ENCODE results near the gene PLBD2.

The PLBD2 gene

GRCh38 chr12:113369391-113369985, 11.1 kb downstream of the PLBD2 start:
- 100% methylated on average over 2 of the region's 6 CpGs for WGBS (ENCODE audit: insufficient coverage)
- DNase-seq: no peak
- no peak overlapping the region for H3K27ac ChIP-seq (ENCODE audit: insufficient read depth in 1 of 2, low read depth in 1 of 2, low read length in 2 of 2, poor library complexity in 1 of 2, severe bottlenecking in 2 of 2)
- no peak overlapping the region for H3K4me3 ChIP-seq (ENCODE audit: control insufficient read depth in 1 of 7, extremely low read depth in 1 of 7, insufficient read depth in 4 of 7, low read depth in 2 of 7, low read length in 6 of 7)
- H3K4me1 ChIP-seq (ENCODE audit: control extremely low read depth in 1 of 4, control insufficient read depth in 4 of 4, insufficient read depth in 4 of 4, low read length in 3 of 4): no peaks in the 10 kb centered on the region
- POLR2A ChIA-PET: no interaction called here
- CTCF ChIA-PET: interaction anchor here (1.1 to 1.4 kb wide), 2 partner anchors 11 to 56 kb away, joined by 3 read pairs; no protein-coding TSS in a partner anchor
- no peaks in the 10 kb centered on the region for H3K9me3 ChIP-seq (ENCODE audit: control extremely low read depth in 1 of 5, control insufficient read depth in 4 of 5, insufficient read depth in 2 of 5, low read depth in 1 of 5, low read length in 4 of 5)
- no peaks in the 10 kb centered on the region for H3K27me3 ChIP-seq (replicated peaks in 2 of 5; ENCODE audit: control insufficient read depth in 4 of 5, insufficient read depth in 5 of 5, low read length in 4 of 5)
- H3K36me3 ChIP-seq (ENCODE audit: control insufficient read depth in 4 of 4, insufficient read depth in 4 of 4, low read length in 3 of 4): peaks cover 0 to 5% (median 2%) of the 10 kb centered on the region in 4 experiments

- H3K27ac ChIP-seq (ENCODE audit: insufficient read depth in 1 of 2, low read depth in 1 of 2, low read length in 2 of 2, poor library complexity in 1 of 2, severe bottlenecking in 2 of 2): no peak overlapping the region
- no peaks in the 10 kb centered on the region for H3K9me3 ChIP-seq (ENCODE audit: control extremely low read depth in 1 of 5, control insufficient read depth in 4 of 5, insufficient read depth in 2 of 5, low read depth in 1 of 5, low read length in 4 of 5)
- no peaks in the 10 kb centered on the region for H3K4me1 ChIP-seq (ENCODE audit: control extremely low read depth in 1 of 4, control insufficient read depth in 4 of 4, insufficient read depth in 4 of 4, low read length in 3 of 4)
- ChIA-PET POLR2A (no interaction called here), CTCF (interaction anchor here (1.1 to 1.2 kb wide), 3 partner anchors 12 to 37 kb away, joined by 3 to 4 read pairs (median 3); no protein-coding TSS in a partner anchor)
- H3K4me3 ChIP-seq (ENCODE audit: control insufficient read depth in 1 of 7, extremely low read depth in 1 of 7, insufficient read depth in 4 of 7, low read depth in 2 of 7, low read length in 6 of 7): no peak overlapping the region
- no peaks in the 10 kb centered on the region for H3K27me3 ChIP-seq (replicated peaks in 2 of 5; ENCODE audit: control insufficient read depth in 4 of 5, insufficient read depth in 5 of 5, low read length in 4 of 5)
- DNase-seq: no peak
- 89% methylated on average over 6 of the region's 7 CpGs for WGBS (ENCODE audit: insufficient coverage)
- peaks cover 0 to 16% (median 6%) of the 10 kb centered on the region in 4 experiments for H3K36me3 ChIP-seq (ENCODE audit: control insufficient read depth in 4 of 4, insufficient read depth in 4 of 4, low read length in 3 of 4)
Observed at GRCh38 chr12:113370923-113371682, 12.7 kb downstream of the PLBD2 start.

GRCh38 chr12:113371808-113372207, 13.4 kb downstream of the PLBD2 start:
- peaks cover 0 to 19% (median 6%) of the 10 kb centered on the region in 4 experiments for H3K36me3 ChIP-seq (ENCODE audit: control insufficient read depth in 4 of 4, insufficient read depth in 4 of 4, low read length in 3 of 4)
- WGBS (ENCODE audit: insufficient coverage): 100% methylated on average over 6 of the region's 6 CpGs

GRCh38 chr12:113372371-113372770, 14.0 kb downstream of the PLBD2 start:
- peaks cover 0 to 19% (median 6%) of the 10 kb centered on the region in 4 experiments for H3K36me3 ChIP-seq (ENCODE audit: control insufficient read depth in 4 of 4, insufficient read depth in 4 of 4, low read length in 3 of 4)
- H3K4me3 ChIP-seq (ENCODE audit: control insufficient read depth in 1 of 7, extremely low read depth in 1 of 7, insufficient read depth in 4 of 7, low read depth in 2 of 7, low read length in 6 of 7): no peak overlapping the region
- H3K27ac ChIP-seq (ENCODE audit: insufficient read depth in 1 of 2, low read depth in 1 of 2, low read length in 2 of 2, poor library complexity in 1 of 2, severe bottlenecking in 2 of 2): no peak overlapping the region
- no peaks in the 10 kb centered on the region for H3K4me1 ChIP-seq (ENCODE audit: control extremely low read depth in 1 of 4, control insufficient read depth in 4 of 4, insufficient read depth in 4 of 4, low read length in 3 of 4)
- POLR2A ChIA-PET: no interaction called here
- WGBS (ENCODE audit: insufficient coverage): 97% methylated on average over 3 of the region's 9 CpGs
- H3K9me3 ChIP-seq (ENCODE audit: control extremely low read depth in 1 of 5, control insufficient read depth in 4 of 5, insufficient read depth in 2 of 5, low read depth in 1 of 5, low read length in 4 of 5): no peaks in the 10 kb centered on the region
- no peaks in the 10 kb centered on the region for H3K27me3 ChIP-seq (replicated peaks in 2 of 5; ENCODE audit: control insufficient read depth in 4 of 5, insufficient read depth in 5 of 5, low read length in 4 of 5)
- CTCF ChIA-PET: no interaction called here
- DNase-seq: no peak

More at GRCh38 chr12:113371808-113372207, 13.4 kb downstream of the PLBD2 start:
- no peaks in the 10 kb centered on the region for H3K27me3 ChIP-seq (replicated peaks in 2 of 5; ENCODE audit: control insufficient read depth in 4 of 5, insufficient read depth in 5 of 5, low read length in 4 of 5)
- H3K4me3 ChIP-seq (ENCODE audit: control insufficient read depth in 1 of 7, extremely low read depth in 1 of 7, insufficient read depth in 4 of 7, low read depth in 2 of 7, low read length in 6 of 7): no peak overlapping the region
- no peaks in the 10 kb centered on the region for H3K4me1 ChIP-seq (ENCODE audit: control extremely low read depth in 1 of 4, control insufficient read depth in 4 of 4, insufficient read depth in 4 of 4, low read length in 3 of 4)
- ChIA-PET CTCF (interaction anchor here (0.5 to 1.1 kb wide), 2 partner anchors 36 to 102 kb away, joined by 3 read pairs; no protein-coding TSS in a partner anchor), POLR2A (no interaction called here)
- no peaks in the 10 kb centered on the region for H3K9me3 ChIP-seq (ENCODE audit: control extremely low read depth in 1 of 5, control insufficient read depth in 4 of 5, insufficient read depth in 2 of 5, low read depth in 1 of 5, low read length in 4 of 5)
- no peak for DNase-seq
- H3K27ac ChIP-seq (ENCODE audit: insufficient read depth in 1 of 2, low read depth in 1 of 2, low read length in 2 of 2, poor library complexity in 1 of 2, severe bottlenecking in 2 of 2): no peak overlapping the region

- H3K9me3 ChIP-seq (ENCODE audit: control extremely low read depth in 1 of 5, control insufficient read depth in 4 of 5, insufficient read depth in 2 of 5, low read depth in 1 of 5, low read length in 4 of 5): no peaks in the 10 kb centered on the region
- peaks cover 0 to 19% (median 6%) of the 10 kb centered on the region in 4 experiments for H3K36me3 ChIP-seq (ENCODE audit: control insufficient read depth in 4 of 4, insufficient read depth in 4 of 4, low read length in 3 of 4)
- ChIA-PET CTCF (no interaction called here), POLR2A (no interaction called here)
- H3K27ac ChIP-seq (ENCODE audit: insufficient read depth in 1 of 2, low read depth in 1 of 2, low read length in 2 of 2, poor library complexity in 1 of 2, severe bottlenecking in 2 of 2): no peak overlapping the region
- 100% methylated on average over 1 of the region's 3 CpGs for WGBS (ENCODE audit: insufficient coverage)
- H3K4me3 ChIP-seq (ENCODE audit: control insufficient read depth in 1 of 7, extremely low read depth in 1 of 7, insufficient read depth in 4 of 7, low read depth in 2 of 7, low read length in 6 of 7): no peak overlapping the region
- peaks cover 0 to 3% (median 0%) of the 10 kb centered on the region in 4 experiments for H3K4me1 ChIP-seq (ENCODE audit: control extremely low read depth in 1 of 4, control insufficient read depth in 4 of 4, insufficient read depth in 4 of 4, low read length in 3 of 4)
- no peaks in the 10 kb centered on the region for H3K27me3 ChIP-seq (replicated peaks in 2 of 5; ENCODE audit: control insufficient read depth in 4 of 5, insufficient read depth in 5 of 5, low read length in 4 of 5)
- DNase-seq: no peak
Observed at GRCh38 chr12:113373440-113373839, 15.1 kb downstream of the PLBD2 start.

- ChIA-PET POLR2A (no interaction called here), CTCF (no interaction called here)
- WGBS (ENCODE audit: insufficient coverage): 96% methylated on average over 2 of the region's 3 CpGs
- Histone ChIP-seq H3K4me3 (ENCODE audit: control insufficient read depth in 1 of 7, extremely low read depth in 1 of 7, insufficient read depth in 4 of 7, low read depth in 2 of 7, low read length in 6 of 7) (no peak overlapping the region), H3K4me1 (ENCODE audit: control extremely low read depth in 1 of 4, control insufficient read depth in 4 of 4, insufficient read depth in 4 of 4, low read length in 3 of 4) (peaks cover 0 to 3% (median 0%) of the 10 kb centered on the region in 4 experiments), H3K27me3 (replicated peaks in 2 of 5; ENCODE audit: control insufficient read depth in 4 of 5, insufficient read depth in 5 of 5, low read length in 4 of 5) (no peaks in the 10 kb centered on the region), H3K36me3 (ENCODE audit: control insufficient read depth in 4 of 4, insufficient read depth in 4 of 4, low read length in 3 of 4) (peaks cover 0 to 19% (median 6%) of the 10 kb centered on the region in 4 experiments), H3K27ac (ENCODE audit: insufficient read depth in 1 of 2, low read depth in 1 of 2, low read length in 2 of 2, poor library complexity in 1 of 2, severe bottlenecking in 2 of 2) (no peak overlapping the region), H3K9me3 (ENCODE audit: control extremely low read depth in 1 of 5, control insufficient read depth in 4 of 5, insufficient read depth in 2 of 5, low read depth in 1 of 5, low read length in 4 of 5) (no peaks in the 10 kb centered on the region)
- no peak for DNase-seq
Observed at GRCh38 chr12:113373969-113374368, 15.6 kb downstream of the PLBD2 start.

GRCh38 chr12:113374823-113375428, 16.5 kb downstream of the PLBD2 start:
- POLR2A ChIA-PET: no interaction called here
- 100% methylated on average over 4 of the region's 4 CpGs for WGBS (ENCODE audit: insufficient coverage)

More at GRCh38 chr12:113374823-113375428, 16.5 kb downstream of the PLBD2 start:
- CTCF ChIA-PET: interaction anchor here (1.8 kb wide), 1 partner anchor 50 kb away, joined by 4 read pairs; no protein-coding TSS in a partner anchor
- no peak for DNase-seq
- H3K27ac ChIP-seq (ENCODE audit: insufficient read depth in 1 of 2, low read depth in 1 of 2, low read length in 2 of 2, poor library complexity in 1 of 2, severe bottlenecking in 2 of 2): no peak overlapping the region
- no peaks in the 10 kb centered on the region for H3K9me3 ChIP-seq (ENCODE audit: control extremely low read depth in 1 of 5, control insufficient read depth in 4 of 5, insufficient read depth in 2 of 5, low read depth in 1 of 5, low read length in 4 of 5)
- peaks cover 0 to 19% (median 6%) of the 10 kb centered on the region in 4 experiments for H3K36me3 ChIP-seq (ENCODE audit: control insufficient read depth in 4 of 4, insufficient read depth in 4 of 4, low read length in 3 of 4)
- no peaks in the 10 kb centered on the region for H3K27me3 ChIP-seq (replicated peaks in 2 of 5; ENCODE audit: control insufficient read depth in 4 of 5, insufficient read depth in 5 of 5, low read length in 4 of 5)
- H3K4me1 ChIP-seq (ENCODE audit: control extremely low read depth in 1 of 4, control insufficient read depth in 4 of 4, insufficient read depth in 4 of 4, low read length in 3 of 4): peaks cover 0 to 3% (median 0%) of the 10 kb centered on the region in 4 experiments
- no peak overlapping the region for H3K4me3 ChIP-seq (ENCODE audit: control insufficient read depth in 1 of 7, extremely low read depth in 1 of 7, insufficient read depth in 4 of 7, low read depth in 2 of 7, low read length in 6 of 7)
